ENCODE data around the gene ATP8B4. TPM values are rescaled to one million over a fixed set of nuclear protein-coding genes. Genes with fewer than 3 reads are reported as not detected.

The ATP8B4 gene
- total RNA-seq, 4 donors from 2014 or later: 34.9 to 124 (median 78.8) TPM

DNA sequence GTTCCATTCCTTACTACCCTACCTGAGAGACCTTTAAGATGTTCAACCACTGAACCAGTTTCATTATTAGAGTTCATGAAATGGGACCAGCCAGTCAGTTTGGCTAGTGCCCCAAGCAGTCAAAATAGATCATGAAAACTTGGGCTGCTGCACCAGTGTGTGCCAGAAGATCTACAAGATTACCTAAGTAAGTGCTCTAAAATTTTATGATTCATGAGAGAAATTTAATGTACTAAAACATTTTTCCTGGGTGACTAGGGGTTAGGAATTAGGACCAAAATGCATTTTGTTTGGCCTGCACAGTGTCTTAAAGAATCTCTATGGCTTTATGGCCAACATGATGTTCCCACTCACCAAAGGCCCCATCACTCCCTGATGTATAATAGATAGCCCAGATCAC, 214.7 kb downstream of the ATP8B4 start:
- no peak for DNase-seq
- intact Hi-C loops (cut with DNase I; ENCODE audit: low total_unique reads): no loop called here
- Histone ChIP-seq H3K27ac (peak overlapping the region; percentile 84 to 92), H3K36me3 (no peaks in the 10 kb centered on the region), H3K27me3 (no peaks in the 10 kb centered on the region), H3K9me3 (no peaks in the 10 kb centered on the region), H3K4me1 (peaks cover 0 to 19% of the 10 kb centered on the region in 2 donors), H3K4me3 (no peak overlapping the region)
- no peak for TF ChIP-seq POLR2A (IDR thresholded peaks at IDR 0.05)
- TF ChIP-seq, protein P1, sequence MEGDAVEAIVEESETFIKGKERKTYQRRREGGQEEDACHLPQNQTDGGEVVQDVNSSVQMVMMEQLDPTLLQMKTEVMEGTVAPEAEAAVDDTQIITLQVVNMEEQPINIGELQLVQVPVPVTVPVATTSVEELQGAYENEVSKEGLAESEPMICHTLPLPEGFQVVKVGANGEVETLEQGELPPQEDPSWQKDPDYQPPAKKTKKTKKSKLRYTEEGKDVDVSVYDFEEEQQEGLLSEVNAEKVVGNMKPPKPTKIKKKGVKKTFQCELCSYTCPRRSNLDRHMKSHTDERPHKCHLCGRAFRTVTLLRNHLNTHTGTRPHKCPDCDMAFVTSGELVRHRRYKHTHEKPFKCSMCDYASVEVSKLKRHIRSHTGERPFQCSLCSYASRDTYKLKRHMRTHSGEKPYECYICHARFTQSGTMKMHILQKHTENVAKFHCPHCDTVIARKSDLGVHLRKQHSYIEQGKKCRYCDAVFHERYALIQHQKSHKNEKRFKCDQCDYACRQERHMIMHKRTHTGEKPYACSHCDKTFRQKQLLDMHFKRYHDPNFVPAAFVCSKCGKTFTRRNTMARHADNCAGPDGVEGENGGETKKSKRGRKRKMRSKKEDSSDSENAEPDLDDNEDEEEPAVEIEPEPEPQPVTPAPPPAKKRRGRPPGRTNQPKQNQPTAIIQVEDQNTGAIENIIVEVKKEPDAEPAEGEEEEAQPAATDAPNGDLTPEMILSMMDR (IDR thresholded peaks at IDR 0.05): no peak

- Histone ChIP-seq H3K9me3 (no peaks in the 10 kb centered on the region), H3K27me3 (no peaks in the 10 kb centered on the region), H3K4me3 (no peak overlapping the region), H3K36me3 (no peaks in the 10 kb centered on the region), H3K4me1 (peaks cover 0 to 23% of the 10 kb centered on the region in 2 donors), H3K27ac (peak overlapping the region; percentile 84 to 92)
- TF ChIP-seq POLR2A (IDR thresholded peaks at IDR 0.05): no peak
- TF ChIP-seq, protein P1 (IDR thresholded peaks at IDR 0.05): peak in 2 of 4 experiments; percentile 4 to 6
- intact Hi-C loops (cut with DNase I; ENCODE audit: low total_unique reads): no loop called here
- no peak for DNase-seq
These were observed 216.1 kb downstream of the ATP8B4 start for GRCh38 chr15:49902685-49903501.

DNA sequence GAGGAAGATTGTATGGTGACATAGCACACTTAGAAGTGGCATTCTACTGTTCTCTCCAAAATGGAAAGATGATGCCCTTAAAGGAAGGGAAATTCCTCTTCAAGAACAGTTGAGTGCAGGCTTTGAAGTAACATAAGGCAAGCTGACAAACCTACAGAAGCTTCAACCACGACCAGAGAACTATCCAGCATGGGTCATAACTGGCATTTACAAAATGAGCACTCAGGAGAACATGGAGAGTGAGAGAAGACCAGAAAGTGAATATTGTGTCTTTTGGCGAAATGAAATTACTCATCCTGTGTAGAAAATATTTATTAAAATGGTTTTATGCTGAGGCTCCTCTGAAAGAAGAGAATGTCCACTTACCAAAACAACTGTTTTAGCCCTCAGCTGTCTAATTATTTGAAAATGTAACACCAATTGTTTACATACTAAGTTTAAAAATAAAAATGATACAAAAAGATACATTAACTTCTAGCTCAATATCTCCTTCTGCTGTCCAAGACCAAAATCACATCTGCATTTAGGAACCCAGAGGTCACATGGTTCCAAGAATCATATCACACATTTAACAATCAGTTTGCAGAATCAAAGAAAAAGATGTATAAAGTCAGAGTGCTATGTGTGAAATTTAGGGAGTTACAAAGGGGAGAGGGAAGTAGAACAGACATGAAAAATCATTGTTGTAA, 216.9 kb downstream of the ATP8B4 start:
- Histone ChIP-seq H3K36me3 (no peaks in the 10 kb centered on the region), H3K4me3 (peak overlapping the region in 1 of 2 donors; percentile 8), H3K9me3 (no peaks in the 10 kb centered on the region), H3K4me1 (peaks cover 0 to 23% of the 10 kb centered on the region in 2 donors), H3K27me3 (no peaks in the 10 kb centered on the region), H3K27ac (peak overlapping the region; percentile 84 to 92)
- TF ChIP-seq, protein P1 (IDR thresholded peaks at IDR 0.05): peak; percentile 25 to 50 (median 36)
- TF ChIP-seq POLR2A (IDR thresholded peaks at IDR 0.05): no peak
- intact Hi-C loops (cut with DNase I; ENCODE audit: low total_unique reads): no loop called here
- no peak for DNase-seq

GRCh38 chr15:49901321-49901720, 217.7 kb downstream of the ATP8B4 start:
- DNase-seq: no peak
- TF ChIP-seq, protein P1 (IDR thresholded peaks at IDR 0.05): no peak
- no peak for TF ChIP-seq POLR2A (IDR thresholded peaks at IDR 0.05)
- Histone ChIP-seq H3K27me3 (no peaks in the 10 kb centered on the region), H3K36me3 (no peaks in the 10 kb centered on the region), H3K4me1 (peaks cover 0 to 23% of the 10 kb centered on the region in 2 donors), H3K9me3 (no peaks in the 10 kb centered on the region), H3K27ac (peak overlapping the region; percentile 84 to 92), H3K4me3 (no peak overlapping the region)
- intact Hi-C loops (cut with DNase I; ENCODE audit: low total_unique reads): no loop called here

DNA sequence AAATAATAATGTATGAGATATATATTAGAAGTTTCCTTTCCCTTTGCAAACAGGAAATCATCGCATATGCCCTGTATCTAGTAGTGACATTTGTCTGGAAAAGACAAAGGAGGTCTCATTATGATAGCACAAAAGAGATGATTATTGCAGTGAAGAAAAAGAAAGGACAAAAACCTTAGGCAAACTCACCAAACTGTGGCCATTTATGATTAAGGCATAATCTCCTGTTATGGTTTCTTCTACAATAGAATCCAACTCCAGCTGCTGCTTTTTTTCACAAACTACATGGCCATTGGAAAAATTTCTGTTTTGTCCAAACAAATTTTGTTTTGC, 218.2 kb downstream of the ATP8B4 start:
- intact Hi-C loops (cut with DNase I; ENCODE audit: low total_unique reads): no loop called here
- Histone ChIP-seq H3K4me1 (peaks cover 0 to 23% of the 10 kb centered on the region in 2 donors), H3K27ac (peak overlapping the region; percentile 84 to 92)

More for the DNA sequence above, 218.2 kb downstream of the ATP8B4 start:
- no peak for TF ChIP-seq POLR2A (IDR thresholded peaks at IDR 0.05)
- TF ChIP-seq, protein P1 (IDR thresholded peaks at IDR 0.05): no peak
- H3K27me3 ChIP-seq: no peaks in the 10 kb centered on the region
- DNase-seq: no peak
- no peaks in the 10 kb centered on the region for H3K9me3 ChIP-seq
- H3K4me3 ChIP-seq: no peak overlapping the region
- no peaks in the 10 kb centered on the region for H3K36me3 ChIP-seq

Data from uterus (tissue), 4 donors.